Pons (tissue), 1 donor: ENCODE results near the gene GNG7.
"Not testable (repeated sequence)": the region's sequence is repeated elsewhere in the genome, so short reads cannot be mapped to it uniquely, and the experiment has no call there.

Experiments
- DNase-seq: peaks from one replicate; pipeline ENCODE4 v3.0.0-alpha.2; 2016; ENCODE audit warnings: low spot score

Gene GNG7

DNA sequence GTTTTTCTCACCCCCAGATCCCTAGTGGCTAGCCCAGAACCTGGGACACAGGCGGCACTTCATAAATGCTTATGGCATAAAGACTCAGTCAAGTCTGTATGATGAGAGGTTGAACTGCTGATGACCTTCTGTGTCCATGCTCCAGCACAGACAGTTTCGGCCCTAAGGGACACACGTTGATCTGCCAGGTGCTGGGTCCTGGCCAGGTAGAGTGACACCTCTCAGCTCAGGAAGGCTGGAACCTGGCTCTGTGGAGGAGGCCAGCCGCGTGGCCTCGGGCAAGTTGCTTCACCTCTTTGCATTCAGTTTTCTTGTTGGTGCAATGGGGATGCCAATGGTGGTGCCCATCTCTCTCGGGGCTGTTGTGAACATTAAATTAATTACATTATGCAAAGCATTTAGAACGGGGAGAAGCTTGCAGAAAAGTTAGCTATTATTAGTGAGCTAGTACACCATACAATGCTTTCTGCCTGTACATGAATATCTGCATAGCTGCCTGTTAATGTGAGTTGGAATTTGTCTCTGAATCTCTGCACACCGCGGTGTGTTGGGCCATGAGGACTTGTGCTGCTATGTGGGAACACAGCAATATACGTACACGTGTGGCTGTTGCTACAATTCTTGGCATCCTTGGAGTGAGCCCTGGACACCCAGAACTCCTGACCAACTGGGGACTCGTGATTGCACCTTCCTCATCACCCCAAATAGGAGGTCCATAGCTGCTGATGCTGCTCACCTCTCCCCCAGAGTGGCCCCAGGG, 218.1 kb downstream of the GNG7 start:
- DNase-seq = no peak

DNA sequence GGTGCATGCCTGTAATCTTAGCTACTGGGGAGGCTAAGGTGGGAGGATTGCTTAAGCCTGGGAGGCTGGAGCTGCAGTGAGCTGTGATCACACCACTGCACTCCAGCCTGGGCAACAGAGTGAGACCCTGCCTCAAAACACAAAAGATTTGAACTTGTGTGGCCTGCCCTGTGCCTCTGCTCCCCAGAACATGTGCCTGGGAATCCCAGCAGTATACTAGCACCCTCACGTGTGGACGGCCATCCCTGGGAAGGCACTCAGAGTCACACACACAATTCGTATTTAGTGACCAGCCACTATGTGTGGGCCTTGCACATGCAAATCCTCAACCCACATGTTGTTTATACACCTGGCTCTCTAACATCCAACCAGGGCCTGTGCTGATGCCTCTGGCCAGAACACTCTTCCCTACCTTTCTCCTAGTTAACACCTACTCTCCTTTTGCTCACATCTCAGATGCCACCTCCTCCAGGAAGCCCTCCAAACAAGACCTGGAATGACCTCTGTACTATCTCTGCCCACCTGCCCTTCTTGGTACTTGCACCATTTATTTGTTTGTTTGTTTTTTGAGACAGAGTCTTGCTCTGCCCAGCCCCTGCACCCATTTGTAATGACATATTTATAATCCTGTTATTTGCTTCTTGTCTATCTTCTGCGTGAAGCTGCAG, 218.9 kb downstream of the GNG7 start:
- no peak for DNase-seq

GRCh38 chr19:2483084-2483483, 219.4 kb downstream of the GNG7 start:
- DNase-seq = no peak

DNA sequence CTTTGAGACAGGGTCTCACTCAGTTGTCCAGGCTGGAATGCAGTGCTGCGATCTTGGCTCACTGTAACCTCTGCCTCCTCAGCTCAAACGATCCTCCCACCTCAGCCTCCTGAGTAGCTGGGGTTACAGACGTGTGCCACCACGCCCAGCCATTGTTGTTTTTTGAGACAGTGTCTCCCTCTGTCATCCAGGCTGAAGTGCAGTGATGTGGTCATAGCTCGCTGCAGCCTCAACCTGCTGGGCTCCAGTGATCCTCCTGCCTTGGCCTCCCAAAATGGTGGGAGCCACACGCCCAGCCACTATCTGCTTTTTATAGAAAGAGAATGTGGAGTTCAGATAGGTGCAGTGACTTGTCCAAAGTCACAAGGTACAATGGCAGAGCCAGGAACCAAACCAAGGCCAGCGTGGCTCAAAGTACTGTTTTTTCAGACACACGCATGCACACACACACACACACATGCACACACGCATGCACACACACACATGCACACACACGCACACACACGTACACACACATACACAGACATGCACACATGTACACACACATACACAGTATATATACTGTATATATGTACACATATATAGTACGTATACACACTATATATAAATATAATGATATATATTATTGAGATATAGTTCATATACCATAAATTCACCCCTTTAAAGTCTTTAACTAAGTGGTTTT, 220.0 kb downstream of the GNG7 start:
- no peak for DNase-seq

DNA sequence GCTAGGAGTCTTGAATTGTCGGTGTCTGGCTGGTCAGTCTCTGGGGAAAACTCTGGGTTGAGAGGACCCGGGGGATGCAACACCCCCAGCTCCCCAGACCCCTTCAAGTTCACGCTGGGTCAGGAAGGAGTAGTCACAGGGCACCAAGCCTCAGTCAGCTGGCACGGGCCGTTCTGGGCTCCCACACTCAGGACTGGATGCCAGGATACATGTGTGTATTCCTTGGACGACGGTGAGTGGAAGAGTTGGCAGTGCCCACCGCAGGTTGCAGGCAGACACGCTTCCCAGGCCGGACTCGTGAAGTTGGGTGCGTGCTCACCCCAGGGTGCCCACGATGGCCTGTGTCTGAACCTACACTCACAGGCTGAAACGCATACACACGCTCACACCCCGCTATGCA, 221.0 kb downstream of the GNG7 start:
- DNase-seq = no peak

- no peak for DNase-seq
Observed at GRCh38 chr19:2479556-2480194, 222.8 kb downstream of the GNG7 start.

DNA sequence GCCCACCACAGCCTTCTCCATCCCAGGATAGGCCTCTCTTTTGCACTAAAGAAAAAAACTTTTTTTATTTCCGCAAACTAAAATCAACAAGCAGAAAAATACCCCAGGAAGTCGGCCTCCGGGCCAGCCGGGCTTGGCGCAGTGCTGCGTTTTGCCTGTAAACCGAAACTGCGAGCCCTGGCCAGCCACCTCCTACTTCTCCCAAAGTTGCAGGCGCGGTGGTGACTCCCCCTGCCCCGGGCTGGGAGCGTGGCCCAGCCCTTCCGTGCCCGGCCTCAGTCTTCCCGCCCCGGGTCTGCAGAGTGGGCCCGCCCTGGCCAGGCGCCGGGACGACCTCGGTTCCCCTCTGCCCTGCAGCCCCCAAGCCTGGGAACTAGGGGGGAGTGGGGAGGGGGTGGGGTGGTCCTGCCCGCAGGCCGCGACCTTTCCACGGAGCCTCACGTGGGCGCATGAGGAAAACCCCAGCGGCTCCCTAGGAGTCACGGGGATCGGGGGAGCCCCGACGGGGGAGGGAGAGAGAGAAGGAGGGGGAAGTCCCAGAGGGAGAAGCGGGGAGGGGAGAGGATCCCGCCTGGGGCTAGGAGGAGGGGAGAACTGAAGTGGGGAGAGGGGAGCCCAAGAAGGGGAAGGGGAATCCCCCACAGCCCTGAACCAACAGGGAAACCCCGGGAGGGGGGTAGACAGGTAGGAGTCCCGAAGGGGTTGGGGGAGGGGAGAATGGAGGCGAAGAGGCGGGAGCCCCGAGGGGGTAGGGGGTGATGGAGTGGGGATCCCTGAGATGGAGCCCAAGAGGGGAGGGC, 223.5 kb downstream of the GNG7 start:
- DNase-seq = peak; percentile 25

- peak; percentile 19 for DNase-seq
Observed at GRCh38 chr19:2478278-2478755, 224.2 kb downstream of the GNG7 start.

DNA sequence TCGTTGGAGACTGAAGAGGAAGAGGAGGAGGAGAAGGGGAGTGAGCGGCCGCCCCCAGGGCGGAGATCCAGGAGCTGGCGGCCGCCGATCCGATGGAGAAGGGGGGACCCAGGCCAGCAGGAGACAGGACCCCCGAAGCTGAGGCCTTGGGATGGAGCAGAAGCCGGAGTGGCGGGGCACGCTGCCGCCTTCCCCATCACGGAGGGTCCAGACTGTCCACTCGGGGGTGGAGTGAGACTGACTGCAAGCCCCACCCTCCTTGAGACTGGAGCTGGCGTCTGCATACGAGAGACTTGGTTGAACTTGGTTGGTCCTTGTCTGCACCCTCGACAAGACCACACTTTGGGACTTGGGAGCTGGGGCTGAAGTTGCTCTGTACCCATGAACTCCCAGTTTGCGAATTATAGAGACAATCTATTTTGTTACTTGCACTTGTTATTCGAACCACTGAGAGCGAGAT, 224.7 kb downstream of the GNG7 start:
- DNase-seq = peak; percentile 25

DNA sequence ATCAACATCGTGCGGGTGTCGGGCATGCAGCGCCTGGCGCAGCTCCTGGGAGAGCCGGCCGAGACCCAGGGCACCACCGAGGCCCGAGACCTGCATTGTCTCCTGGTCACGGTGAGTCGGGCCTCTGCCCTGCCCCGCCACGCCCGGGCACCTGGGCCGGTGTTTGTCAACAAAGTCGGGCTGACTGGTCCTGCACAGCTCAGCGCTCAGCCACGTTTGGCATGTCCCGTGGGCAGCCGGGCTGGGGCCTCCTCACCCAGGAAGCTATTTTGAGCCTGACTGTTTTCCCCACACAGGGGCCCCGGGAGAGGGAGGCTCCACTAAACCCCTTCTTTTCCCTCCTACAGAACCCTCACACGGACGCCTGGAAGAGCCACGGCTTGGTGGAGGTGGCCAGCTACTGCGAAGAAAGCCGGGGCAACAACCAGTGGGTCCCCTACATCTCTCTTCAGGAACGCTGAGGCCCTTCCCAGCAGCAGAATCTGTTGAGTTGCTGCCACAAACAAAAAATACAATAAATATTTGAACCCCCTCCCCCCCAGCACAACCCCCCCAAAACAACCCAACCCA, 225.3 kb downstream of the GNG7 start:
- DNase-seq = no peak

- DNase-seq = peak; percentile 30
Observed at GRCh38 chr19:2476451-2477140, 225.9 kb downstream of the GNG7 start.

DNA sequence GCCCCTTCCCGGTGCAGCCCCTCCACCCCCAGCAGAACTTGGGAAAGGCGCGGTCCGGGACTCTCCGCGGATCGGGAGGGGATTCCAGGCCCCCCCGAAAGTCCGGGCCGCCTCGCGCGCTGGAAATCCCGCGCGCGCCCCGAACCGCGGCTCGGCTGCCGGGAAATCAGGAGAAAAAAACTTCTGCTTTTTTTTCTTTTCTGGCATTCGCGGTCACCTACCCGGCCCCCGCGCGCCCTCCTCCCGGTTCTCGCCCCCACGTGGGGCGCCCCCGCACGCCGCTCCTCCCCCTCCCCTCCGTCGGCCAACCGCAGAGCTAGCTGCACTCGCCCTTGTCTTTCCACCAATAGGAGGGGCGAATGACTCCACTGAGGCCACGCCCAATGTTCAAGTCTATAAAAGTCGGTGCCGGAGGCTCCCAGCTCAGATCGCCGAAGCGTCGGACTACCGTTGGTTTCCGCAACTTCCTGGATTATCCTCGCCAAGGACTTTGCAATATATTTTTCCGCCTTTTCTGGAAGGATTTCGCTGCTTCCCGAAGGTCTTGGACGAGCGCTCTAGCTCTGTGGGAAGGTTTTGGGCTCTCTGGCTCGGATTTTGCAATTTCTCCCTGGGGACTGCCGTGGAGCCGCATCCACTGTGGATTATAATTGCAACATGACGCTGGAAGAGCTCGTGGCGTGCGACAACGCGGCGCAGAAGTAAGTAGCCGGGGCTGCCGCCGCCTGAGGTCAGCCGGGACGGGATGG, 226.6 kb downstream of the GNG7 start, which contains the start of gene GADD45B:
Gene GADD45B (plus strand): TSS at position 426 of the 749 bp plus-strand sequence. CDS start 232 bp downstream, at position 658.
- DNase-seq = peak; percentile 97

- no peak for DNase-seq
Observed at GRCh38 chr19:2475018-2475701, 227.3 kb downstream of the GNG7 start.

- peak; percentile 61 for DNase-seq
Observed at GRCh38 chr19:2474232-2475017, 228.1 kb downstream of the GNG7 start.

- DNase-seq = not testable (repeated sequence)
Observed at GRCh38 chr19:2469915-2470200, 232.6 kb downstream of the GNG7 start.

DNA sequence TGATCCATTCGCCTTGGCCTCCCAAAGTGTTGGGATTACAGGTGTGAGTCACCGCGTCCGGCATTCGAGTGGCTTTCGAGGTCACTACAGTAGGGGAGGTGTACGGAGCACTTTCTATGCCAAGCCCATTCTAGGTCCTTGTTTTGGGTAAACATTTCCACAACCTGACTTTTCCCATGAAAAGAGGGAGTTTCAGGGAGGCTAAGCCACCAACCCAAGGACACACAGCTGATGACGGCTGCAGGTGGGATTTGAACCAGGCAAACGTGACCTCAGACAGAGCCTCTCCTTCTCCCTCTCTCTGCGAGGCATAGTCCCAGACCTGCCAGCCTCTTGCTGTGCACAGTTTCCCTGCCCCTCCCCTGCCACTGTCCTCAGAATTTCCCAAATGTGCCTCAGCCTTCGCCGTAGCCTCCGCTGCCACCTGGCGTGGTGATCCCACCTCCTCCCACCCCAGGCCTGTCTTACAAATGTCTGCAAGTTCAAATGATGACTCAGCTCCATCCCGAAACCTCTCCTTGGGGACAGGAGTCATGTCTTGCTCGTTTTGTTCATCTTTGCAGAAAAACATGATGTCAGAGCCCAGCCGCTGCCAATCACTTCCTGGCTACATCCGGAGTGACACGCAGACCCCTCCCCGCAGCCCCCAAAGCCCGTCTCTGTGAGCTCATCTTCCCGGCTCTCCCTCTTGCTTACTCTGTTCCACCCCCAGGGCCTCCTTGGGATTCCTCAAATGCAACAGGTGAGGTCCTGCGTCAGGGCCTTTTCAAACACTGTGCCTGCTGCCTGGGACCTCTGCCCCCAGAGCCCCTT, 233.2 kb downstream of the GNG7 start:
- DNase-seq = no peak

GRCh38 chr19:2468596-2468995, 233.9 kb downstream of the GNG7 start:
- no peak for DNase-seq

- DNase-seq = no peak
Observed at GRCh38 chr19:2464389-2464788, 238.1 kb downstream of the GNG7 start.
